GM23338 (cell line): ENCODE results near the gene MTHFD1. TPM values are rescaled to one million over a fixed set of nuclear protein-coding genes. Genes with fewer than 3 reads are reported as not detected.

ENCODE experiments used
- ATAC-seq: fragments of 200-7000 bp; cut with Tn5 transposase; 3 replicates; pipeline ENCODE4 v1.9.1; 2020
- DNase-seq: peaks from one replicate; pipeline ENCODE4 v3.0.0-alpha.2; 2015; ENCODE audit warnings: low spot score
- H2AFZ ChIP-seq: fragments of 200-600 bp; sonication (generic); 2 replicates; pipeline ENCODE4 v1.8.0; 2016; ENCODE audit warnings: antibody characterized with exemption, mild to moderate bottlenecking, moderate library complexity
- H3F3A ChIP-seq: fragments of 200-600 bp; sonication (generic); replicated peaks from 2 replicates; pipeline ENCODE4 v1.8.0; 2017; ENCODE audit warnings: antibody characterized with exemption, mixed run types, low read depth
- H3K27ac ChIP-seq: fragments of 200-600 bp; sonication (generic); 2 replicates; pipeline ENCODE4 v1.6.1; 2016; ENCODE audit warnings: low read depth
- H3K27me3 ChIP-seq: fragments of 200-600 bp; sonication (generic); 2 replicates; pipeline ENCODE4 v1.8.0; 2016; ENCODE audit warnings: mild to moderate bottlenecking, mixed run types, moderate library complexity; ENCODE audit not compliant: insufficient read depth
- H3K36me3 ChIP-seq: fragments of 200-600 bp; sonication (generic); 2 replicates; pipeline ENCODE4 v1.8.0; 2016; ENCODE audit warnings: mild to moderate bottlenecking; ENCODE audit not compliant: insufficient read depth
- H3K4me1 ChIP-seq: fragments of 200-600 bp; sonication (generic); 2 replicates; pipeline ENCODE4 v1.8.0; 2016; ENCODE audit warnings: mild to moderate bottlenecking, moderate library complexity; ENCODE audit not compliant: insufficient read depth
- H3K4me2 ChIP-seq: fragments of 200-600 bp; sonication (generic); 2 replicates; pipeline ENCODE4 v1.7.1; 2017; ENCODE audit warnings: mixed run types
- H3K4me3 ChIP-seq: fragments of 200-600 bp; sonication (generic); 2 replicates; pipeline ENCODE4 v1.6.1; 2016; ENCODE audit warnings: mixed run types
- H3K79me2 ChIP-seq: fragments of 200-600 bp; sonication (generic); replicated peaks from 2 replicates; pipeline ENCODE4 v1.8.0; 2017; ENCODE audit warnings: mild to moderate bottlenecking; ENCODE audit not compliant: insufficient read depth
- H3K9me2 ChIP-seq: fragments of 200-600 bp; sonication (generic); 2 replicates; pipeline ENCODE4 v1.8.0; 2017; ENCODE audit not compliant: insufficient read depth
- H4K20me1 ChIP-seq: fragments of 200-600 bp; sonication (generic); replicated peaks from 2 replicates; pipeline ENCODE4 v1.8.0; 2017; ENCODE audit warnings: mild to moderate bottlenecking; ENCODE audit not compliant: insufficient read depth
- H3K27ac Mint-ChIP-seq: 2 replicates; pipeline ENCODE4 v1.8.0; 2020; ENCODE audit warnings: inconsistent platforms, mild to moderate bottlenecking, moderate library complexity, mixed read lengths
- H3K27me3 Mint-ChIP-seq: 3 replicates; pipeline ENCODE4 v1.8.0; 2022; ENCODE audit warnings: low read depth, mild to moderate bottlenecking, moderate library complexity, mixed read lengths, inconsistent platforms; ENCODE audit not compliant: insufficient read depth, poor library complexity
- H3K36me3 Mint-ChIP-seq: 3 replicates; pipeline ENCODE4 v1.8.0; 2021; ENCODE audit warnings: low read depth, mild to moderate bottlenecking, inconsistent platforms, moderate library complexity, mixed read lengths
- H3K4me1 Mint-ChIP-seq: 3 replicates; pipeline ENCODE4 v1.8.0; 2020; ENCODE audit warnings: mild to moderate bottlenecking, inconsistent platforms, mixed read lengths
- H3K4me3 Mint-ChIP-seq: 3 replicates; pipeline ENCODE4 v1.8.0; 2021; ENCODE audit warnings: moderate library complexity, mild to moderate bottlenecking, inconsistent platforms, mixed read lengths
- H3K9me3 Mint-ChIP-seq: 3 replicates; pipeline ENCODE4 v1.8.0; 2020; ENCODE audit warnings: moderate library complexity, mild to moderate bottlenecking, inconsistent platforms, mixed read lengths
- CREB1 ChIP-seq: fragments of 250-450 bp; sonication (Bioruptor Pico); IDR thresholded peaks from 2 replicates; pipeline ENCODE4 v1.5.0; 2020; ENCODE audit warnings: low read depth, mild to moderate bottlenecking, moderate library complexity
- EZH2 ChIP-seq: fragments of 200-600 bp; sonication (generic); IDR thresholded peaks from one replicate; pipeline ENCODE4 v1.8.0; 2017; ENCODE audit warnings: antibody characterized with exemption, mild to moderate bottlenecking, low read depth; ENCODE audit not compliant: unreplicated experiment
- JUNB ChIP-seq: IDR thresholded peaks from one replicate; pipeline ENCODE4 v1.6.1; 2016; ENCODE audit warnings: antibody characterized with exemption; ENCODE audit not compliant: unreplicated experiment
- NANOG ChIP-seq: IDR thresholded peaks from 2 replicates; pipeline ENCODE4 v1.6.1; 2016; ENCODE audit warnings: antibody characterized with exemption, borderline replicate concordance
- POLR2AphosphoS5 ChIP-seq: IDR thresholded peaks from 2 replicates; pipeline ENCODE4 v1.6.1; 2016; ENCODE audit warnings: antibody characterized with exemption, low read depth
- STAT1 ChIP-seq: IDR thresholded peaks from one replicate; pipeline ENCODE4 v1.6.1; 2016; ENCODE audit warnings: antibody characterized with exemption; ENCODE audit not compliant: unreplicated experiment
- polyA plus RNA-seq: library from polyadenylated mRNA; unstranded; fragments of >200 nt; fragmentation: Nextera tagmentation; extraction: Ambion mirVana; gene quantifications from 2 replicates; pipeline ENCODE4 v1.2.1, GENCODE V29; 2016
- total RNA-seq: library from RNA; depleted of rRNA; stranded (reverse); fragments of >200 nt; shearing (Covaris generic); gene quantifications from 2 replicates; pipeline ENCODE4 v1.2.3, GENCODE V29; 2014
- TF ChIP-seq, protein P1 (sequence below), 2 experiments: fragments of 200-600 bp in 1 of 2; sonication (generic) in 1 of 2; conservative IDR thresholded peaks; 2 replicates each; pipeline versions ENCODE4 v1.5.1 to v1.6.1; 2016 to 2017; ENCODE audit warnings: antibody characterized with exemption in 2 of 2, low read depth in 2 of 2, mild to moderate bottlenecking in 2 of 2, moderate library complexity in 1 of 2
- TF ChIP-seq, protein P2 (sequence below): IDR thresholded peaks from one replicate; pipeline ENCODE4 v1.6.1; 2018; ENCODE audit warnings: antibody characterized with exemption; ENCODE audit not compliant: unreplicated experiment
- TF ChIP-seq, protein P3 (sequence below): IDR thresholded peaks from 2 replicates; pipeline ENCODE4 v1.6.1; 2016; ENCODE audit warnings: antibody characterized with exemption

MTHFD1 gene
- total and polyA plus RNA-seq, 2 experiments from 2014 or later: 219 to 237 TPM

DNA sequence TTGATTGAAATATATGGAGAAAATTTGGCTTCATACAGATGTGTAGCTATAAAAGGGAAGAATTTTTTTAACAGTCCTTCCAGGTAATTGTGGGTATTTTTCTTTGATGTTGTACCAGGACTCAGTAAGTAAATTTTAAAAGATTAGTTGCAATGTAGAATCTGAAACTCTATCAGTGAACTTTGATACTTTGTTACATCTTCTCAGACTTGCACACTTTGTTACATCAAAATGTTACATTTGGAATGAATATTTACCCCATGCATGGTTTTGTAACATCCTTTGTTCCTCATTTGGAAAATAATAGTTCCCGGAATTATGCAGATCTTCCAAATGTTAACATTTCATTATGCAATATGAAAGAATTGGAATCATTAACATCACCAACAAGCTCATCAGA, 13.8 kb downstream of the MTHFD1 start:
- no peak for ATAC-seq
- peaks cover 7% of the 10 kb centered on the region; the same call in 2 of the 3 replicates for H3K4me1 Mint-ChIP-seq
- peaks cover 100% of the 10 kb centered on the region for H3K79me2 ChIP-seq
- no peak overlapping the region for H3K27ac Mint-ChIP-seq
- H3K36me3 Mint-ChIP-seq: peaks cover 69% of the 10 kb centered on the region
- TF ChIP-seq CREB1: no peak
- TF ChIP-seq, protein P1, sequence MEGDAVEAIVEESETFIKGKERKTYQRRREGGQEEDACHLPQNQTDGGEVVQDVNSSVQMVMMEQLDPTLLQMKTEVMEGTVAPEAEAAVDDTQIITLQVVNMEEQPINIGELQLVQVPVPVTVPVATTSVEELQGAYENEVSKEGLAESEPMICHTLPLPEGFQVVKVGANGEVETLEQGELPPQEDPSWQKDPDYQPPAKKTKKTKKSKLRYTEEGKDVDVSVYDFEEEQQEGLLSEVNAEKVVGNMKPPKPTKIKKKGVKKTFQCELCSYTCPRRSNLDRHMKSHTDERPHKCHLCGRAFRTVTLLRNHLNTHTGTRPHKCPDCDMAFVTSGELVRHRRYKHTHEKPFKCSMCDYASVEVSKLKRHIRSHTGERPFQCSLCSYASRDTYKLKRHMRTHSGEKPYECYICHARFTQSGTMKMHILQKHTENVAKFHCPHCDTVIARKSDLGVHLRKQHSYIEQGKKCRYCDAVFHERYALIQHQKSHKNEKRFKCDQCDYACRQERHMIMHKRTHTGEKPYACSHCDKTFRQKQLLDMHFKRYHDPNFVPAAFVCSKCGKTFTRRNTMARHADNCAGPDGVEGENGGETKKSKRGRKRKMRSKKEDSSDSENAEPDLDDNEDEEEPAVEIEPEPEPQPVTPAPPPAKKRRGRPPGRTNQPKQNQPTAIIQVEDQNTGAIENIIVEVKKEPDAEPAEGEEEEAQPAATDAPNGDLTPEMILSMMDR (conservative IDR thresholded peaks at IDR 0.05; ENCODE audit: low read depth in 2 of 2): no peak
- TF ChIP-seq, protein P2, sequence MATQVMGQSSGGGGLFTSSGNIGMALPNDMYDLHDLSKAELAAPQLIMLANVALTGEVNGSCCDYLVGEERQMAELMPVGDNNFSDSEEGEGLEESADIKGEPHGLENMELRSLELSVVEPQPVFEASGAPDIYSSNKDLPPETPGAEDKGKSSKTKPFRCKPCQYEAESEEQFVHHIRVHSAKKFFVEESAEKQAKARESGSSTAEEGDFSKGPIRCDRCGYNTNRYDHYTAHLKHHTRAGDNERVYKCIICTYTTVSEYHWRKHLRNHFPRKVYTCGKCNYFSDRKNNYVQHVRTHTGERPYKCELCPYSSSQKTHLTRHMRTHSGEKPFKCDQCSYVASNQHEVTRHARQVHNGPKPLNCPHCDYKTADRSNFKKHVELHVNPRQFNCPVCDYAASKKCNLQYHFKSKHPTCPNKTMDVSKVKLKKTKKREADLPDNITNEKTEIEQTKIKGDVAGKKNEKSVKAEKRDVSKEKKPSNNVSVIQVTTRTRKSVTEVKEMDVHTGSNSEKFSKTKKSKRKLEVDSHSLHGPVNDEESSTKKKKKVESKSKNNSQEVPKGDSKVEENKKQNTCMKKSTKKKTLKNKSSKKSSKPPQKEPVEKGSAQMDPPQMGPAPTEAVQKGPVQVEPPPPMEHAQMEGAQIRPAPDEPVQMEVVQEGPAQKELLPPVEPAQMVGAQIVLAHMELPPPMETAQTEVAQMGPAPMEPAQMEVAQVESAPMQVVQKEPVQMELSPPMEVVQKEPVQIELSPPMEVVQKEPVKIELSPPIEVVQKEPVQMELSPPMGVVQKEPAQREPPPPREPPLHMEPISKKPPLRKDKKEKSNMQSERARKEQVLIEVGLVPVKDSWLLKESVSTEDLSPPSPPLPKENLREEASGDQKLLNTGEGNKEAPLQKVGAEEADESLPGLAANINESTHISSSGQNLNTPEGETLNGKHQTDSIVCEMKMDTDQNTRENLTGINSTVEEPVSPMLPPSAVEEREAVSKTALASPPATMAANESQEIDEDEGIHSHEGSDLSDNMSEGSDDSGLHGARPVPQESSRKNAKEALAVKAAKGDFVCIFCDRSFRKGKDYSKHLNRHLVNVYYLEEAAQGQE: no peak
- no peak for TF ChIP-seq JUNB
- no peak for TF ChIP-seq POLR2AphosphoS5
- TF ChIP-seq NANOG: no peak
- TF ChIP-seq EZH2: no peak
- no peak for TF ChIP-seq STAT1
- TF ChIP-seq, protein P3, sequence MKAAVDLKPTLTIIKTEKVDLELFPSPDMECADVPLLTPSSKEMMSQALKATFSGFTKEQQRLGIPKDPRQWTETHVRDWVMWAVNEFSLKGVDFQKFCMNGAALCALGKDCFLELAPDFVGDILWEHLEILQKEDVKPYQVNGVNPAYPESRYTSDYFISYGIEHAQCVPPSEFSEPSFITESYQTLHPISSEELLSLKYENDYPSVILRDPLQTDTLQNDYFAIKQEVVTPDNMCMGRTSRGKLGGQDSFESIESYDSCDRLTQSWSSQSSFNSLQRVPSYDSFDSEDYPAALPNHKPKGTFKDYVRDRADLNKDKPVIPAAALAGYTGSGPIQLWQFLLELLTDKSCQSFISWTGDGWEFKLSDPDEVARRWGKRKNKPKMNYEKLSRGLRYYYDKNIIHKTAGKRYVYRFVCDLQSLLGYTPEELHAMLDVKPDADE: no peak
- H3K4me3 Mint-ChIP-seq: no peak overlapping the region
- no peak for DNase-seq
- no peaks in the 10 kb centered on the region for H3K4me1 ChIP-seq
- H3F3A ChIP-seq: no peaks in the 10 kb centered on the region
- H3K4me2 ChIP-seq: no peak overlapping the region
- no peaks in the 10 kb centered on the region for H3K9me3 Mint-ChIP-seq
- H3K36me3 ChIP-seq: peaks cover 38% of the 10 kb centered on the region; the same call in 1 of the 2 replicates
- H3K4me3 ChIP-seq: no peak overlapping the region
- H4K20me1 ChIP-seq: peaks cover 52% of the 10 kb centered on the region
- no peak overlapping the region for H2AFZ ChIP-seq
- no peaks in the 10 kb centered on the region for H3K27me3 ChIP-seq
- H3K27me3 Mint-ChIP-seq: no peaks in the 10 kb centered on the region
- no peaks in the 10 kb centered on the region for H3K9me2 ChIP-seq
- no peak overlapping the region for H3K27ac ChIP-seq

DNA sequence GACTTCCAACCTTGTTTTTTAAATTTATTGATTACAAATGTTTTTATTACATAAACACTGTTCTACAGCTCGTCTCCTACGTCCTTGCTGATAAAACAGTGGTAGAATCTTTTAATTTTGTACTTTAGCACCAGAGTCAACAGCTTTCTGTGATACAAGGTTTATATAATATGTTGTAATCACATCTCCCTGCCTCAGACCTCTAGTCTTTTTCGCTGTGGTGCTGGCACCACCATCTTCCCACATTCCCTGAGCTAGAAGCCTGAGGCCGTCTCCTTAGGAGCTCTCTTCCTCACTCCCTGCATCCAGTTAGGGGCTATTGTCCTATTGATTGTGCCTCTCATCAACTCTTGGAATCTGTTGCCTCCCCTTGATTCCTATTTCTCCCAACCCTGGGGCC, 17.1 kb downstream of the MTHFD1 start:
- H3K36me3 ChIP-seq: peaks cover 38% of the 10 kb centered on the region; the same call in 1 of the 2 replicates
- no peaks in the 10 kb centered on the region for H3K4me1 ChIP-seq
- Mint-ChIP-seq H3K9me3 (no peaks in the 10 kb centered on the region), H3K4me3 (no peak overlapping the region), H3K27me3 (no peaks in the 10 kb centered on the region), H3K4me1 (peaks cover 12% of the 10 kb centered on the region; the same call in 2 of the 3 replicates), H3K36me3 (peaks cover 68% of the 10 kb centered on the region), H3K27ac (no peak overlapping the region)
- peaks cover 42% of the 10 kb centered on the region for H4K20me1 ChIP-seq
- no peak overlapping the region for H2AFZ ChIP-seq
- H3K27me3 ChIP-seq: no peaks in the 10 kb centered on the region
- H3F3A ChIP-seq: 0 out of 2 replicates have a peak, but pooled peaks cover 2% of the 10 kb centered on the region
- no peaks in the 10 kb centered on the region for H3K9me2 ChIP-seq
- ATAC-seq: peak; percentile 69
- peaks cover 100% of the 10 kb centered on the region for H3K79me2 ChIP-seq
- H3K27ac ChIP-seq: peak overlapping the region; percentile 70; the same call in 1 of the 2 replicates
- peak; percentile 26 for DNase-seq
- no peak overlapping the region for H3K4me2 ChIP-seq
- H3K4me3 ChIP-seq: no peak overlapping the region
- TF ChIP-seq STAT1 (no peak), CREB1 (no peak)
- TF ChIP-seq, protein P1 (conservative IDR thresholded peaks at IDR 0.05; ENCODE audit: low read depth in 2 of 2): no peak
- TF ChIP-seq, protein P3: no peak
